HG02884 (cell line): ENCODE measurements around the gene NRAP.
A peak's percentile ranks its signal among the peaks of the same experiment; 100 is the strongest.
"Not testable (repeated sequence)": the region's sequence is repeated elsewhere in the genome, so short reads cannot be mapped to it uniquely, and the experiment has no call there.

Source experiments
- ATAC-seq: cut with Tn5 transposase; IDR thresholded peaks from one replicate; pipeline ENCODE4 v1.9.1; 2021; ENCODE audit warnings: mild to moderate bottlenecking, moderate library complexity; ENCODE audit not compliant: unreplicated experiment

NRAP gene

DNA sequence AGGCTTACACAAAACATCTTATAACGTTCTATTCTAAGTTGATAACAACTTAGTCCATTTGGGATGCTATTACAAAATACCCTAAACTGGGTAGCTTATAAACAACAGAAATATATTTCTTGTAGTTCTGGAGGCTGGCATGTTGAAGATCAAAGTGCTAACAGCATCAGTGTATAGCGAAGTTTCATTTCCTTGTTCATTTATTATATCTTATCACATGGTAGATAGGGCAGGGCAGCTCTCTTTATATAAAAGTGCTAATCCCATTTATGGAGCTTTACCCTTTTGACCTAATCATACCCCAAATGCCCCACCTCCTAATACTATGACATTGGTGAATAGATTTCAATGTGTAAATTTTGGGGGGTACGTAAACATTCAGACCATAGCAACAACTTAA is 22.2 kb upstream of the NRAP start:
- no peak for ATAC-seq

DNA sequence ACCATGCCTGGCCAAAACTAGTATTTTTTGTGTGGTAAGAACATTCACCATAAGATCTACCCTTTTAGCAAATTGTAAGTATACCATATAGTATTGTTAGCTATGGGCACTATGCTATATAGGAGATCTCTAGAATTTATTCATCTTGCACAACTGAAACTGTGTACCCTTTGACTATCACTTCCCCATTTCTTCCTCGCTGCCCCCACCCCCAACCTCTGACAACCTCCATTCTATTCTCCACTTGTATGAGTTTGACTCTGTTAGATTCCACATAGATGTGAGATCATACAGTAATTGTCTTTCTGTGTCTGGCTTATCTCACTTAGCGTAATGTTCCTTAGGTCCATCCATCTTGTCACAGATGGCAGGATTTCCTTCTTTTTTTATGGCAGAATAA is 19.5 kb upstream of the NRAP start:
- no peak for ATAC-seq

DNA sequence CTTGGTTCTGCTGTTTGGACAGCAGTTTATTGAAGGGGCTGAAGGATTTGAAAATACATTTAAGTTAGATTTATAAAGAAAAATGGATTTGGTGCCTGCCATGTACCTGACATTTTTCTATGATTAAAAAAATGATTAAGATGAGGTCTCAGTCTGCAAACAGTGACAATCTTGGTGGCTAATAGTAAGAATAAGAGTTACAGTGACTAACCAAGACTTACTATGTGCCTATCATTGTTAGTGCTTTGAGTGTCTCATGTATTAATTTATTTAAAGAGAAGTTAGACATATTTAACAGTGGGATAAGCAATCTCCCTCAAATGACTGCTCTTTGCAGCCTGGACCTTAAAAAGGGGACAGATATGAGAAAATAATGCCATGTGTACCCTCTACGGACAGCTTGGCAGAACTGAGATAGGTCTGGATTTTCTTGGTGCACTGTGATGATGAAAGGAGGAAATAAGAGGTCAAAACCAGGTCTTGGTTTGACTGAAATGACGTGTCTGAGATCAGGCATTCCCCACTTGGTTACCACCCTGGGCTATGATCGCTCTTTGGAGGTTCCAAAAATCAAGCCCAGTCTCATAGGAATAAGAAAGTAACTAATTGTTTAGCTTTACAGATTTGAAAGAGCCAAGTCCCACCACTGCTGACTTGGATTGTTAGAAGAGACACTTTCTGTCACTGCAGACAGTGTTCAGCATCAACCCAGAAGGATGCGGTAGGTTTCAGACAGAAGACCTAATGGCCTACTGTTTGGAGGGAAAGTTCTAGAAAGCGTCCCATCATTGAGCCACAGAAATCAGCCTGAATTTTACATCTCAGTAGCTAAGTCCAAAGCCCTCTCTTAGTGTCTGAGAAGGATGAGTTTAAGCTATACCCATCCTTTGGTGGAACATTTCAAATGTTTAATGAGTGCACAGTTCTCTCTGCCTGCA is 18.0 kb upstream of the NRAP start:
- ATAC-seq = peak; percentile 48

DNA sequence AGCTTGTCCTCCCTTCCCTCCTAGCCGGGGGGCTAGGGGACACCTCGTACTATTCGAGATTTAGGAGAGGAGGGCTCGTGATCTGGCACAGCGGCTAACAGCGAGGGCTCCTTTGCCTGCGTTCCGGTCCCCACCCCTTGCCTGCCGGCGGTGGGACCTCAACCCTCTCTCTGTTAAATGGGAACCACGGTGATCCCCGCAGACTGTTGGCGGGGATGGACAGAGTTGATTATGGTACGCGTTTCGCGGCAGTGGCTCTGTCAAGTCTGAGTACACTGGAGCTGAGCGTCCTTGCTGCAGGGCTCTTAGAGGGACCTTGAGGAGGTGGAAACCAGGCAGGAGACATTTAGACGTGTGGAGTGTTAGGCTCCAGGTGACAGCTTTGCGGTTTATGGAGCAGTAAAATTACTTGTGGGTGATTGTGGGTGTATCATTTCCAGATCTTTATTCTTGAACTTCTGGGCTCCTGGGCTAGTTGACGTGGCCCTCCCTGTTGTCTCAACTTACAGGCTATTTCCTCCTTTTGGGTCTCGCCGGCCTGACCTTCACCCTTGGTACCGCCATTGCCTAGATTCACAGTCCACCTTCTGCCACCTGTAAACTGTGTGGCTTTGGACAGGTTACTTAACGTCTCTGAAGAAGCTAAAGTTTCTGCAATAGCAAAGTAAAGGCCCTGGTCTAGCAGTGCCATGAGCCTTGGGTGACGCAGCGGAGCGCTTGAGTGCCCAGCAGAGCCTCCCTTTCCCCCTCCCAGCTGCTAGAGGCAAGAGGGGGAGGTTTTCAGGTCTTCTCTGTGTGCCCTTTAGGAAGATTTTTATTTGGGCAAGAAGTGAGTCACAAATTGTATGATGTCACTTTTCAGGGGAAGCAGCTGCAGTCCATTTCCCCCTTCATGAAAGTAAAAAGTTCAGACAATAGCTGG is 16.6 kb upstream of the NRAP start:
- peak; percentile 5 for ATAC-seq

DNA sequence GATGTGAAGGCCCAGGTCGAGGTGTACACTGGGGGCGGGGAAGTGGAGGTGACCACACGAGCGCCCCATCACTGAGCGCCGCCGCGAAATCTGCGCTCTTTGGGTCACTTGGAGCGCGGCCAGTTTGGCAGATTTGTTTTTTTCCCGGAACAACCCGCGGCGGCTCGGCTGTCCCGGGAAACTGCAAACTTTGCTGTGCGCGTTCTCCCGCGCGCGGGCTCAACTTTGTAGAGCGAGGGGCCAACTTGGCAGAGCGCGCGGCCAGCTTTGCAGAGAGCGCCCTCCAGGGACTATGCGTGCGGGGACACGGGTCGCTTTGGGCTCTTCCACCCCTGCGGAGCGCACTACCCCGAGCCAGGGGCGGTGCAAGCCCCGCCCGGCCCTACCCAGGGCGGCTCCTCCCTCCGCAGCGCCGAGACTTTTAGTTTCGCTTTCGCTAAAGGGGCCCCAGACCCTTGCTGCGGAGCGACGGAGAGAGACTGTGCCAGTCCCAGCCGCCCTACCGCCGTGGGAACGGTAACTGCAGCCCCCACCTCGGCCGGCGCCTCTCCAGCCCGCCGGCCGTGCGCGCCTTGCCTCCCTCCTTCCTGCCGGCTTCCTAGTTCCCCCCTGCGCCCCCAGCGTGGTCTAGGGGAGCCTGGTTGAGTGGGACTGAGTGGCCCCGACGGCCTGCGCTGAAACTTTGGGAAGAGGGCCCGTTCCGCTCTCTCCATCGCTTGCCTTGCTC is 15.8 kb upstream of the NRAP start, which contains the start of gene CASP7:
Gene CASP7 (plus strand): TSS at position 450 of the 727 bp plus-strand sequence. CDS start 17,582 bp downstream, outside the sequence.
- ATAC-seq = peak; percentile 57

DNA sequence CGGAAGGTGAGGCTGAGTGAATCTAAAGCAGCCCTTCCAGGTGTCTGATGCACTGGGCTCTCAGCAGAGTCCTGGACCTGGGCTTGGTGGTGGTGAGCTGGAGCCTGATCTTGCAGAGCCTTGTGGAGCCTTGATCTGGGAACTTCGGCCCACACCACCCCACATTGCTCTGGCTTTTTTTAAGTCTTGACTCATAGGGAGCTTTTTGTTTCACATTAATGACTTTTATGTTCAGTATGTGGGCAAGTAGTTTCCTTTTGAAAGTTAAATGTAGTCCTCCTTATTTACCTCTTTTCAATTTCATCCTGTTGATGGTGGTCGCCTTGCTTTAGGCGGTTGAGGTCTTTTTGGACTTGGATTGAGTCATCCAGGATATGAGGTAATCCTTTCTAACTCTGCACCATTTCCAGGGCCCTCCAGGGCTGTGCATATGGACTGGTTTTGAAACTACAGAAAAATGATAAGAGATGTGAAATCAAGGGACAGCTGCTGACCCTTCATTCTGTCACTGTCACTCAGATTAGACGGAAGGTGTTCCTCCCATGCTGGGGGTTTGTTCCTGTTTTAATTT is 2.9 kb upstream of the NRAP start:
- peak; percentile 93 for ATAC-seq

DNA sequence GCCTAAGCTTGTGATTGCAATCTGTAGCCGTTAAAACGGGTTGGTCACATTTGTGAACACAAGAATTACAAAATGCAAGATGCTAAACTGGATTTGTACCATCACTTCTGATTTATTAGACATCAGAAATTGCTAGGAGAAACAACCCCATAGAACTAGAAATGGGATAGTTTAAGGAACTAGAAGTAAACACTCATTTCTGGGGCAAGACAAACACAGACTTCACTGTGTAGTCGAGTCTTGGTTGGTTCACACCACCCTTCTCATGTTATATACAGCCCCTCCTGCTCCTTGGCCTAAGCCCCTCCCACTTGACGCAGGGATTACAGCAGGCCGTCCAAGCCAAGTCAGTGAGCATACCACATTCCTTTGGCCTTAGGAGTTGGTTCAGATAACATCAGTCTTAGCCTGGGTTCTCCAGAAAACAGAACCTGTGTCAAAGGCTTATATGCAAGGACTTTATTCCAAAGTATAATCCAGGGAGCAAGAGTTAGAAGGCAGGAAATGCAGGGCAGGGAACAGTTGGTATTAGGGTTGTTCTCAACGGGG is 2.0 kb upstream of the NRAP start:
- ATAC-seq = no peak

DNA sequence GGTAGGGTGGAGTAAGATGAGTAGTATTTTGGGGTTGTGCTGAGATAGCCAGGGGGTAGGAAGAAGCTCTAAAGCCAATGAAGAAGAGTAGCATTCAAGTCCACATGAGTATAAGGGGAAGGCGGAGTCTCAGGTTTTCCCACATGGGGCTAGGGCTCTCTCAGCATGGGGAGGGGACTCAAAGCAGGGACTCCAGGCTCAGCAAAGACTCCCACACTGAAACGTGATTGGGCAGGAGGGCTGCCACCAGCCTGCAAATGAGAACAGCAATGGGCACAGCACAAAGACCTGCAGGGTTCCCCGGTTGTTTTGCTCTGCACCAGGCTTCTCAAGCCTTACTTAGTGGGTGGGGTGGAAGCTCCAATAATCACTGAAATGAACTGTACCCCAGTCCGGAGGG is 1.5 kb upstream of the NRAP start:
- ATAC-seq = no peak

DNA sequence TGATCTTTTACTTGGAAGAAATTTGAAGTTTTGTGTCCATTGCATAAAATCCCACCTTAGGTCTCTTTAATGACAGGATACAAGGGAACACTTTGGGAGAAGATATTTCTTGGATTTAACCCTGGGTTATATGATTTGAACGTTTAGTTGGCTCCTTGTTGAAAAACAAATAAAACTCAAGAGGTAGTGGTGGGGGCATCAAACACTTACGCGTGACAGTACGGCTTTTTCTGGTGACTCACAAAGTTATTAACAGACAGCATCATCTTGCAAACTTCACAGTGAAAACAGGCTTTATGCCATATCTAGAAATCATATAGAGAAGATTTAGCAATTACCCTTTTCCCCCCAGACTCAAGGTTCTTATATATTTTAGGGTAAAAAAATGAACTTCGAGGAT is 699 bp downstream of the NRAP start:
- no peak for ATAC-seq

DNA sequence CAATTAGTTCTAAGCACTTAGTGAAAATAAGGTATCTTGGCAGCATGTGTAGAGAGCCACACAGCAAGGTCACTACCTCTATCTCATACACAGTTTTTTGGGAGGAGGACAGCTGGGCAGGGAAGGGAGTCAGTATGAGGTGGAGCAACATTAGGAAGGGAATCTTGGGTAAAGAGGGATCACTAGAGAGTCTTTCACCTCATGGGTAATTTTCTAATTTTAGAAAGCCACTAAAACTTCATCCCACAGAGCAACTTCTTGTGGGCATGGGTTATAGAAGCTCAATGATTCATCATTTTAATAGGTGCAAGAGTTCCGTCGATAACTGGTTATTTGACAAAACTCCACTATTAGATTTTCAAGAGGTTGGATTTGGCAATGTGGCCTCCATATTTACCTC is 2.5 kb downstream of the NRAP start:
- no peak for ATAC-seq

DNA sequence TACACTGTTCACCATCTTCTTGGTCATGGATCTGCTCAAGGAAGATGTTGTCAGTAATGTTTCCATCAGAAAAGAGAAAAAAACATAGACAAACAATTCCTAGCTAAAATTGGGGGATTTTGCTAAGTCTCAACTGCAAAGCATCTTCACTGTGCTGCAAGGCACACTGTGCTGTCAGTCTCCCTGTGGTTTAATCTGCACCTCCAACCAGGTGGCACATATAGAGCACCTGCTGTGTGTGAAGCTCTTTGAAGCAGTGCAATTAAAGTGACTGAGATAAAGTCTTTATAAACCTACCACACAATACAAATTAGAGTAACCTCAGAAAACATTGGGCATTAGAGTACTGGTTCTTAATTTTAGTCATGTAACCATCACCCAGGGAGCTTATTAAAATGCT is 6.3 kb downstream of the NRAP start:
- ATAC-seq = no peak

DNA sequence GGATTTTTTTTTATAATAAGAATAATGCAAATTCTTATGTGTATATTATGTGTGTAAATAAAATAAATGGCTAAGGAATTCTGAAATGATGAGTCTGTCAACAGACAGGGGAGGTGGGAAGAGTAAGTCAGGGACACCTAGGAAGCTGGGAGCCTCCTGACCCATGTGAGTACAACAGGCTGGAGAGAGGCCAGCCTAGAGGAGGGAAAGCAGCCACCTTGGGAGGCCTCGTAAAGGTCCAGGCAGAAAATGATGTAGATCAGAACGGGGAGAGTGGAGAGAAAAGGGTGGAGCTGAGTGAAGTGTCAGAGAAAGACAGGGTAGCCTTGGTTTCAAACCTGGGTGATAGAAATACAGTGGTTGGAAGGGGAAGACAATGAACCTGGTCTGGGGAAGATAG is 6.9 kb downstream of the NRAP start:
- no peak for ATAC-seq

DNA sequence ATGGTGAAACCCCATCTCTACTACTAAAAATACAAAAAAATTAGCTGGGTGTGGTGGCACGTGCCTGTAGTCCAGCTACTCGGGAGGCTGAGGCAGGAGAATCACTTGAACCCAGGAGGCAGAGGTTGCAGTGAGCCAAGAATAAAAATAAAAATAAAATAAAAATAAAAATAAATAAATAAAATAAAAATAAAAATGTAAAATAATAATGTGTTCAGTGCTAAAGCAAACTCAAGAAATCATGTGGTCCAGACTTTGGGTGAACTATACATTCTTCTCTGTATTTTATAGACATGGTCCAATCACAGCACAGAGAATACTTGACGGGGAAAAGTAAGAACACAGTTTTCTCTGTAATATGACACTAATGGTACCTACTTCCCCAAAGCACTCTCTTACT is 11.4 kb downstream of the NRAP start:
- ATAC-seq = not testable (repeated sequence)

DNA sequence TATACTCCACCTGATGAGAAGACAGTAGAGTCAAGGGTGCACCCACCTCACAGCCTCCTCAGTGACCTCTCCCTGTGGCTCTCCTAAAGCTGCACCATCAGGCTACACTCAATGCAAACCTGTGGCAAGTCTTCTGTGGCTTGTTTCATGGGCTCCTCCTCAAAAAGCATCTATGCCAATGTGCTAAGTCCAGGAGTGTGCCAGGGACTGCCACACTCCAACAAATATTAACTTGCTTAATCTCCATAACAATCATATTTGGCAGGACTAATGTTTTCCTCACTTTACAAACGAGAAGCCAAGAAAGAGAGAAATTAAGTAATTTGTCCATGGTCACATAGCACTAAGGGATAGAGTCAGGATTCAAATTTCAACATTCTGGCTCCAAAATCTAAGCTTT is 11.9 kb downstream of the NRAP start:
- no peak for ATAC-seq

DNA sequence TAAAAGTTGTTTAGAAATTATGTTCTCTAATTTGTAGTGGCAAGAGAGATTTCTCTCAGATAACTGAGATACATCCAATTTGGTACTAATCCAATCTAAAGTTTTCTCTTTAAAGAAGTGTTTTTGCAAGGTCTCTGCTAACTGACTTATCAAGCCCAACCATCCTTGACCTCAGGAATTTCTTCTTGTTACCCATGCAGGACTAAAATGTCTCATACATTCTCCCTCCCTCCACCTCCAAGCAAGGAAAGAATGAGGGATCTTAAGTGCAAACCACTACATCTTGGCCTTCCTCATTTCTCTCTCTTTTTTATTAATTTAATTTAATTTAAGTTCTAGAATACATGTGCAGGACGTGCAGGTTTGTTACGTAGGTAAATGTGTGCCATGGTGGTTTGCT is 12.8 kb downstream of the NRAP start:
- no peak for ATAC-seq

DNA sequence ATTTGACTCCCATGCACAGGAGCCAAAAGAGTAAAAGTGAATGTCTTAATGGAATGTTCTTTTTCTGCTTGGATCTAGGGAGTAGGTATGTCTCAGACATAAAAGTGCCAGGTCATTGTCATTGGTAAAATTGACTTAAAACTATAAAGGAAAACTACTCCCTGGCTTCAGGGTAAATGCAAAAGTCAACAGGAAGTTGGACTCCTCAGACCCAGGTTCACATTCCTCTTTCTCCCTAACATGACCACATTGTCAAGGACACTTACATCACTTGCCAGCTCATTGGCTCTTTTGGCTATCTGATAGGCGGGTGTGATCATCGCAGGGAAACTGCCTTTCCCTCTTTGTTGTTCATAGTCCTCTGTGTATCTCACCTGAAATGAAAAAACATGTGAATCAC is 13.7 kb downstream of the NRAP start:
- ATAC-seq = no peak

DNA sequence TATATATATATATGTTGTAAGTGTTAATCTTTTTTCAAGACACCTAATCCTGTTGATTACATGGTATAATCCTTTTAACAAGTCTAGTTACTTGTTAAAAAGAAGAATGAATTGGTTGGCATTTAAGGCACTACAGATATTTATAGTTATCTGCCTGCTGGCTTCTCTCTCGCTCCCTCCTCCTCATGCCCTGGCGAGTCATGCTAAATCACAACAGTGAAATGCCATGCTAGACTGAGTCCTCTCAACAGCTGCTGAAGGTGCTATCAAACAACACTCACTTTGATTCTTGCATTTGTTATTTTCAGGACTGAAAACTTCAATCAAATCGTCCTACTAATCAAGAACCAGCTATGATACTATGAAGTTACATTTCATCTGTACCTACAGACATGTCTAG is 15.4 kb downstream of the NRAP start:
- ATAC-seq = no peak

DNA sequence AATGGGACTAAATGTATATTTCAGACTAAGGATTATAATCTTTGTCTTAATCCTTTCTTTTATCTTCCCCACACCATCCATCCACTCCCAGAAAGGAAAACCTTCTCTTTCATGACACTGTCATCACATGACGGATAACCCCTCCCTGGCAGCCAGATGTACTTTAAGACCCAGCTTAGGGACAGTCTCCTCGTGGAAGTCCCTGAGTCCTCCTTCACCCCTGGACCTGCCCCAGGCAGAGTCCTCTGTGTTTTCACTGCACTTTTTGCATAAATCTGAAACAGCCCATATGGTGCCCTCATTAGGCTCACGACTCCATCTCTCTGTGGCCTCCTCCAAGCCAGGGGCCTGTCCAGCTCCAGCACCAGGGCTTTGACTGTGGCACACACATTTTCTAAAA is 16.0 kb downstream of the NRAP start:
- no peak for ATAC-seq

DNA sequence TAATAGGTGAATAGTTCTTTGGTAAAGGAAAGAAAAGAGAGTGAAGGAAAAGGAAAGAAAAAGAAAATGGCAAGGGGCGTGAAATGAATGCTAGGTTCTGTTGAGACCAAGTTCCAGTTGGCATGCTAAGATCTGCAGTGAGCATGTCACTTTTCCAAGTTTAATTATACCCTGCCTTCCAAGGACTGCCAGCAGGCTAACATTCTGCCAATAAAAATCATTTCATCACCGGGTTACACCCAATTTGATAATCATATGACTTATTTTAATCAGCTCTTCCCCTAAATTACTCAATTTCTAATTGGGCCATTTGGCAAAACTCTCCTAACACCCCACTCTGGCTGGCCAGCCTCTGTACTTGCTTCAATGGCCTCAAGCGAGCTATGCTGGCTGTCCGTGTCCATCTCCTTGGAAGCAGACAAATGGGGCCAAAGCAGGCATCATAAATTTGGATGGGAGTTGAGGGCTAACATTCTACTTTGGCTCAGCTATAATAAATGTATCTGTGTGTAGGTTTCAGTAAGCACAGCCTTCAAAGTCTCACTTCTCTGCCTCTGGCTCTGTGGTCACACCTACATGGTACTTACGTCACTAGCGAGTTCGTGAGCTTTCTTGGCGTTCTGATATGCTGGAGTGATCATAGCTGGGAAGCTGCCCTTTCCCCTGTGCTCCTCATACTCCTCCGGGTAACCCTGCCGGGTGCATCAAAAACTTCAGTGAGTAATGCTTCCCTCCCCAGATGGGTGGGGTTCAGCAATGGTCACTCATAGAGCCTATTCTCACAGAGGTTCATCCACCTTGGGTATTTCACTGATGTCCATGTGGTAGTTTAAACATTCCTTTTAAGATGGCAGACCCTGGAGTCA is 17.3 kb downstream of the NRAP start:
- no peak for ATAC-seq
